H9 (cell line): ENCODE results near the gene DLK2. TPM values are rescaled to one million over a fixed set of nuclear protein-coding genes. Genes with fewer than 3 reads are reported as not detected.

Experiments
- DNase-seq: peaks from one replicate; pipeline ENCODE4 v3.0.0-alpha.2; 2017
- H2AFZ ChIP-seq: one replicate; pipeline ENCODE4 v1.6.1; 2013; ENCODE audit warnings: mild to moderate bottlenecking, low read length, control low read depth, moderate library complexity
- H2AK5ac ChIP-seq: 2 replicates; pipeline ENCODE4 v1.6.1; 2013; ENCODE audit warnings: low read length, control low read depth, mixed read lengths; ENCODE audit not compliant: insufficient read length
- H2BK120ac ChIP-seq: one replicate; pipeline ENCODE4 v1.6.1; 2013; ENCODE audit warnings: low read depth, mild to moderate bottlenecking, low read length, control low read depth, inconsistent platforms; ENCODE audit not compliant: poor library complexity, severe bottlenecking
- H2BK12ac ChIP-seq: 2 replicates; pipeline ENCODE4 v1.6.1; 2013; ENCODE audit warnings: low read length, control low read depth, mixed read lengths, low read depth; ENCODE audit not compliant: insufficient read length
- H2BK15ac ChIP-seq: 2 replicates; pipeline ENCODE4 v1.6.1; 2013; ENCODE audit warnings: low read depth, low read length, control low read depth
- H2BK20ac ChIP-seq: one replicate; pipeline ENCODE4 v1.6.1; 2013; ENCODE audit warnings: low read depth, mild to moderate bottlenecking, low read length, control low read depth, inconsistent platforms; ENCODE audit not compliant: poor library complexity, severe bottlenecking
- H2BK5ac ChIP-seq: 2 replicates; pipeline ENCODE4 v1.6.1; 2013; ENCODE audit warnings: low read length, control low read depth, mixed read lengths; ENCODE audit not compliant: insufficient read length
- H3K14ac ChIP-seq: 2 replicates; pipeline ENCODE4 v1.6.1; 2013; ENCODE audit warnings: low read length, control low read depth; ENCODE audit not compliant: insufficient read depth
- H3K18ac ChIP-seq: 2 replicates; pipeline ENCODE4 v1.6.1; 2013; ENCODE audit warnings: low read depth, mild to moderate bottlenecking, mixed read lengths, low read length, control low read depth; ENCODE audit not compliant: insufficient read length
- H3K23ac ChIP-seq: 2 replicates; pipeline ENCODE4 v1.6.1; 2013; ENCODE audit warnings: low read length, control low read depth, mixed read lengths, low read depth; ENCODE audit not compliant: insufficient read length
- H3K23me2 ChIP-seq: 2 replicates; pipeline ENCODE4 v1.6.1; 2013; ENCODE audit warnings: low read depth, mild to moderate bottlenecking, mixed read lengths, low read length, control low read depth; ENCODE audit not compliant: insufficient read length, poor library complexity, severe bottlenecking
- H3K27ac ChIP-seq: 2 replicates; pipeline ENCODE4 v1.5.1; 2013; ENCODE audit warnings: low read length, control low read depth, mixed read lengths, low read depth; ENCODE audit not compliant: insufficient read length
- H3K27me3 ChIP-seq: 2 replicates; pipeline ENCODE4 v1.6.1; 2013; ENCODE audit warnings: low read length, control low read depth, inconsistent platforms; ENCODE audit not compliant: insufficient read depth
- H3K4ac ChIP-seq: 2 replicates; pipeline ENCODE4 v1.6.1; 2013; ENCODE audit warnings: low read depth, mild to moderate bottlenecking, control low read depth, inconsistent platforms, low read length, moderate library complexity
- H3K4me1 ChIP-seq: 2 replicates; pipeline ENCODE4 v1.6.1; 2013; ENCODE audit warnings: low read length, control low read depth, inconsistent platforms; ENCODE audit not compliant: insufficient read depth
- H3K4me2 ChIP-seq: 2 replicates; pipeline ENCODE4 v1.6.1; 2013; ENCODE audit warnings: low read length, control low read depth, mixed read lengths; ENCODE audit not compliant: insufficient read length, insufficient read depth
- H3K56ac ChIP-seq: 2 replicates; pipeline ENCODE4 v1.6.1; 2013; ENCODE audit warnings: low read depth, mild to moderate bottlenecking, mixed read lengths, low read length, control low read depth; ENCODE audit not compliant: insufficient read length
- H3K79me1 ChIP-seq: 2 replicates; pipeline ENCODE4 v1.6.1; 2013; ENCODE audit warnings: low read depth, mild to moderate bottlenecking, moderate library complexity, low read length, control low read depth, inconsistent platforms; ENCODE audit not compliant: insufficient read depth, poor library complexity, severe bottlenecking
- H3K79me2 ChIP-seq: 2 replicates; pipeline ENCODE4 v1.6.1; 2013; ENCODE audit warnings: low read length, control low read depth, inconsistent platforms; ENCODE audit not compliant: insufficient read depth
- H3K9ac ChIP-seq: 2 replicates; pipeline ENCODE4 v1.6.1; 2013; ENCODE audit warnings: low read length, control low read depth, mixed read lengths; ENCODE audit not compliant: insufficient read length; ENCODE audit errors: extremely low read depth
- H3K9me3 ChIP-seq: one replicate; pipeline ENCODE4 v1.6.1; 2013; ENCODE audit warnings: low read depth, low read length, inconsistent platforms; ENCODE audit not compliant: control insufficient read depth
- H3T11ph ChIP-seq: one replicate; pipeline ENCODE4 v1.6.1; 2013; ENCODE audit warnings: mild to moderate bottlenecking, low read length, control low read depth, inconsistent platforms
- H4K20me1 ChIP-seq: one replicate; pipeline ENCODE4 v1.6.1; 2013; ENCODE audit not compliant: control insufficient read depth, insufficient read length, insufficient read depth
- H4K5ac ChIP-seq: 2 replicates; pipeline ENCODE4 v1.6.1; 2013; ENCODE audit warnings: low read depth, mild to moderate bottlenecking, mixed read lengths, low read length, control low read depth; ENCODE audit not compliant: insufficient read length
- H4K8ac ChIP-seq: replicated peaks from 2 replicates; pipeline ENCODE4 v1.6.1; 2013; ENCODE audit warnings: low read length, control low read depth, mixed read lengths, low read depth; ENCODE audit not compliant: insufficient read length
- H4K91ac ChIP-seq: 2 replicates; pipeline ENCODE4 v1.6.1; 2013; ENCODE audit warnings: low read depth, mild to moderate bottlenecking, moderate library complexity, mixed read lengths, low read length, control low read depth; ENCODE audit not compliant: insufficient read length
- H3K27ac Mint-ChIP-seq, 3 experiments: 2 replicates in 2 of 3; 3 replicates in 1 of 3; pipeline ENCODE4 v1.8.0; 2020 to 2021; ENCODE audit warnings: mixed read lengths in 3 of 3, mild to moderate bottlenecking in 1 of 3, moderate library complexity in 1 of 3
- H3K27me3 Mint-ChIP-seq: 2 replicates; pipeline ENCODE4 v1.8.0; 2021; ENCODE audit warnings: low read depth, mild to moderate bottlenecking, moderate library complexity, mixed read lengths
- H3K36me3 Mint-ChIP-seq, 3 experiments: 2 replicates in 2 of 3; 3 replicates in 1 of 3; pipeline ENCODE4 v1.8.0; 2020 to 2021; ENCODE audit warnings: low read depth in 3 of 3, mixed read lengths in 3 of 3; ENCODE audit not compliant: insufficient read depth in 1 of 3
- H3K4me1 Mint-ChIP-seq, 2 experiments: 2 replicates each; pipeline ENCODE4 v1.8.0; 2020; ENCODE audit warnings: mixed read lengths in 2 of 2
- H3K4me3 Mint-ChIP-seq, 2 experiments: 2 replicates in 1 of 2; 3 replicates in 1 of 2; pipeline ENCODE4 v1.8.0; 2020 to 2021; ENCODE audit warnings: mild to moderate bottlenecking in 2 of 2, mixed read lengths in 2 of 2, moderate library complexity in 1 of 2
- H3K9me3 Mint-ChIP-seq, 2 experiments: 2 replicates in 1 of 2; 3 replicates in 1 of 2; pipeline ENCODE4 v1.8.0; 2020; ENCODE audit warnings: mild to moderate bottlenecking in 2 of 2, mixed read lengths in 2 of 2, moderate library complexity in 1 of 2
- WGBS: extraction: QIAGEN DNeasy Blood & Tissue Kit; methylation state at CpG from one replicate; pipeline ENCODE4 v1.1.7; 2013; ENCODE audit warnings: missing lambda C conversion rate, low lambda C conversion rate, mixed read lengths; ENCODE audit not compliant: insufficient read length; ENCODE audit errors: extremely low coverage; 5-methylcytosine and 5-hydroxymethylcytosine counted together
- total RNA-seq: library from RNA; stranded (reverse); gene quantifications from 2 replicates; pipeline ENCODE4 v1.2.1, GENCODE V29; 2021
- TF ChIP-seq, protein P1 (sequence below): fragments of 200-600 bp; sonication (generic); conservative IDR thresholded peaks from 3 replicates; pipeline ENCODE4 v1.8.0; 2021; ENCODE audit warnings: antibody characterized with exemption, mild to moderate bottlenecking

DLK2 gene
- total RNA-seq, 1 experiment from 2014 or later = 0.96 TPM

DNA sequence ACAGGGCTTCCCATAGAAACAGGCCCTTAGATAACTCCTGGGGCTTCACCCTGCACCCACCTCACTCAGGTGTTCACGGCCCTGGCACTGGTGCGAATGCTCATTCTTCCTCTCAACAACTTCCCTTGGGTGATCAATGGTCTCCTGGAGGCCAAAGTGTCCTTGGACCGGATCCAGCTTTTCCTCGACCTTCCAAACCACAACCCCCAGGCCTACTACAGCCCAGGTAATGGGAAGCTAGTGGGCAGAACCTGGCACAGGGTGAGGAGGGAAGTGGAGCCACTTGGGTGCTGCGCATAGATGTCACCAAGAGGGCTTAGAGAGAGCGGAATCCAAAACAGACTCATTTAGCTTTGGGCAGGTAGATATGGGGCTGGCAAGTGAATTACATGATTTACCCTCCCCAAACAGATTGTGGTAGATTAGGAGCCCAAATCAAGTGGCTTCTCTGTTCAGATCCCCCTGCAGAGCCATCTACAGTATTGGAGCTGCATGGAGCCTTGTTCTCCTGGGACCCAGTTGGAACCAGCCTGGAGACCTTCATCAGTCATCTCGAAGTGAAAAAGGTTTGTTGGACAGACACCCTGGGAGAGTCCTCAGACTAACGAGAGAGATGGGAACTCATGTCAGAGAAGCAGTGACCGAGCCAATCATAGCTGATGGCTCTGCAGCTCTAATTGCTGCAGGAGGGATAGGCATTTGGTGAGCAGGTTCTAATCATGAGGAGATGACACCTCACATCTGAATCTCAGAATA is 19.5 kb downstream of the DLK2 start:
- Histone ChIP-seq H4K8ac (no peak overlapping the region), H2AK5ac (no peak overlapping the region), H3K79me1 (no peaks in the 10 kb centered on the region), H3K9ac (no peak overlapping the region), H3K79me2 (no peaks in the 10 kb centered on the region), H3K4me1 (no peaks in the 10 kb centered on the region), H3K14ac (no peak overlapping the region), H3T11ph (no peak overlapping the region), H2BK120ac (no peak overlapping the region), H2BK20ac (no peak overlapping the region), H2BK5ac (no peak overlapping the region), H2BK15ac (no peak overlapping the region), H3K23ac (no peak overlapping the region), H2BK12ac (no peak overlapping the region), H3K4me2 (no peak overlapping the region), H2AFZ (no peak overlapping the region), H3K23me2 (no peaks in the 10 kb centered on the region), H4K20me1 (no peaks in the 10 kb centered on the region), H3K18ac (no peak overlapping the region), H4K91ac (no peak overlapping the region), H3K9me3 (no peaks in the 10 kb centered on the region), H3K56ac (no peak overlapping the region), H3K4ac (no peak overlapping the region), H3K27me3 (no peaks in the 10 kb centered on the region), H4K5ac (no peak overlapping the region), H3K27ac (no peak overlapping the region)
- no peak for DNase-seq
- no peak overlapping the region; a peak in 1 of 7 replicates for H3K27ac Mint-ChIP-seq
- H3K4me1 Mint-ChIP-seq = no peaks in the 10 kb centered on the region
- H3K4me3 Mint-ChIP-seq = no peak overlapping the region
- WGBS = no CpG with 5 or more reads among the region's 9 CpGs
- no peaks in the 10 kb centered on the region for H3K27me3 Mint-ChIP-seq
- TF ChIP-seq, protein P1, sequence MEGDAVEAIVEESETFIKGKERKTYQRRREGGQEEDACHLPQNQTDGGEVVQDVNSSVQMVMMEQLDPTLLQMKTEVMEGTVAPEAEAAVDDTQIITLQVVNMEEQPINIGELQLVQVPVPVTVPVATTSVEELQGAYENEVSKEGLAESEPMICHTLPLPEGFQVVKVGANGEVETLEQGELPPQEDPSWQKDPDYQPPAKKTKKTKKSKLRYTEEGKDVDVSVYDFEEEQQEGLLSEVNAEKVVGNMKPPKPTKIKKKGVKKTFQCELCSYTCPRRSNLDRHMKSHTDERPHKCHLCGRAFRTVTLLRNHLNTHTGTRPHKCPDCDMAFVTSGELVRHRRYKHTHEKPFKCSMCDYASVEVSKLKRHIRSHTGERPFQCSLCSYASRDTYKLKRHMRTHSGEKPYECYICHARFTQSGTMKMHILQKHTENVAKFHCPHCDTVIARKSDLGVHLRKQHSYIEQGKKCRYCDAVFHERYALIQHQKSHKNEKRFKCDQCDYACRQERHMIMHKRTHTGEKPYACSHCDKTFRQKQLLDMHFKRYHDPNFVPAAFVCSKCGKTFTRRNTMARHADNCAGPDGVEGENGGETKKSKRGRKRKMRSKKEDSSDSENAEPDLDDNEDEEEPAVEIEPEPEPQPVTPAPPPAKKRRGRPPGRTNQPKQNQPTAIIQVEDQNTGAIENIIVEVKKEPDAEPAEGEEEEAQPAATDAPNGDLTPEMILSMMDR = no peak
- no peaks in the 10 kb centered on the region for H3K9me3 Mint-ChIP-seq
- H3K36me3 Mint-ChIP-seq = peaks cover 0 to 20% (median 2%) of the 10 kb centered on the region in 3 experiments; a peak in 6 of 7 replicates
